H1 (cell line): ENCODE data around the gene ISL2.

Experiments
- CREB1 ChIP-seq: IDR thresholded peaks from 2 replicates; pipeline ENCODE4 v1.6.1; 2012; ENCODE audit warnings: inconsistent platforms
- EZH2 ChIP-seq: fragments of 200-600 bp; sonication (generic); IDR thresholded peaks from 2 replicates; pipeline ENCODE4 v1.7.1; 2012; ENCODE audit warnings: low read depth, mild to moderate bottlenecking, moderate library complexity, low read length, inconsistent platforms; ENCODE audit not compliant: severe bottlenecking
- NRF1 ChIP-seq: IDR thresholded peaks from 2 replicates; pipeline ENCODE4 v1.6.1; 2011; ENCODE audit warnings: mild to moderate bottlenecking, low read depth, low read length, improper control_type of control experiment
- PHF8 ChIP-seq: fragments of 200-600 bp; sonication (generic); conservative IDR thresholded peaks from 2 replicates; pipeline ENCODE4 v1.7.1; 2012; ENCODE audit warnings: low read depth, mild to moderate bottlenecking, inconsistent platforms, low read length, moderate library complexity
- RFX5 ChIP-seq: IDR thresholded peaks from 2 replicates; pipeline ENCODE4 v1.6.1; 2011; ENCODE audit warnings: low read depth, low read length, improper control_type of control experiment, borderline replicate concordance
- TBP ChIP-seq: IDR thresholded peaks from 2 replicates; pipeline ENCODE4 v1.6.1; 2011; ENCODE audit warnings: low read depth, low read length, improper control_type of control experiment
- TF ChIP-seq, protein P1 (sequence below): IDR thresholded peaks from 2 replicates; pipeline ENCODE4 v1.6.1; 2011; ENCODE audit warnings: low read depth, mild to moderate bottlenecking, low read length; ENCODE audit not compliant: insufficient read depth
- TF ChIP-seq, protein P2 (sequence below), 3 experiments: IDR thresholded peaks; 1 replicate in 2 of 3; 2 replicates in 1 of 3; pipeline versions ENCODE4 v1.5.1 to v1.6.1; 2011; ENCODE audit warnings: low read length in 3 of 3, mild to moderate bottlenecking in 3 of 3, inconsistent platforms in 2 of 3, low read depth in 1 of 3, moderate library complexity in 1 of 3; ENCODE audit not compliant: insufficient read depth in 1 of 3; ENCODE audit errors: control extremely low read depth in 1 of 3

DNA sequence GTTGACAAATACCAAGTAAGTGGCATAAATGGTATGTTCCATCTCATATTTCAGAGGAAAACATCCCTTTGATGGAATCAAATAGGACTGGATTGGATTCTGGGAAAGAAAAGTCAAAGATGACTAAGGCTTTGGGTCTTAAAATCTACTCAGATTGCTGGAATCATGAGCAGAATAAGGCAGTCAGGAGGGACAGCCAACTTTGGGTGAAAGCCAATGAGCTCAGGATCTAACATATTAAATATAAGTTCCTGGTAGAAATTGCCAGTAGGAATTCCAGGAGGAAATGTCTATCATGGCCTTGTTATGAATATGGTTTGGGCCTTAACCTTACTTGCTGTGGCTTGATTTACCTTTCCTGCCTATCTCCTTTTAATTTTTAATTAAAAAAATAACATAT is 55.3 kb downstream of the ISL2 start:
- TF ChIP-seq RFX5 (no peak), CREB1 (no peak), TBP (no peak), EZH2 (no peak), PHF8 (no peak), NRF1 (no peak)
- TF ChIP-seq, protein P1, sequence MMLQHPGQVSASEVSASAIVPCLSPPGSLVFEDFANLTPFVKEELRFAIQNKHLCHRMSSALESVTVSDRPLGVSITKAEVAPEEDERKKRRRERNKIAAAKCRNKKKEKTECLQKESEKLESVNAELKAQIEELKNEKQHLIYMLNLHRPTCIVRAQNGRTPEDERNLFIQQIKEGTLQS = no peak
- TF ChIP-seq, protein P2, sequence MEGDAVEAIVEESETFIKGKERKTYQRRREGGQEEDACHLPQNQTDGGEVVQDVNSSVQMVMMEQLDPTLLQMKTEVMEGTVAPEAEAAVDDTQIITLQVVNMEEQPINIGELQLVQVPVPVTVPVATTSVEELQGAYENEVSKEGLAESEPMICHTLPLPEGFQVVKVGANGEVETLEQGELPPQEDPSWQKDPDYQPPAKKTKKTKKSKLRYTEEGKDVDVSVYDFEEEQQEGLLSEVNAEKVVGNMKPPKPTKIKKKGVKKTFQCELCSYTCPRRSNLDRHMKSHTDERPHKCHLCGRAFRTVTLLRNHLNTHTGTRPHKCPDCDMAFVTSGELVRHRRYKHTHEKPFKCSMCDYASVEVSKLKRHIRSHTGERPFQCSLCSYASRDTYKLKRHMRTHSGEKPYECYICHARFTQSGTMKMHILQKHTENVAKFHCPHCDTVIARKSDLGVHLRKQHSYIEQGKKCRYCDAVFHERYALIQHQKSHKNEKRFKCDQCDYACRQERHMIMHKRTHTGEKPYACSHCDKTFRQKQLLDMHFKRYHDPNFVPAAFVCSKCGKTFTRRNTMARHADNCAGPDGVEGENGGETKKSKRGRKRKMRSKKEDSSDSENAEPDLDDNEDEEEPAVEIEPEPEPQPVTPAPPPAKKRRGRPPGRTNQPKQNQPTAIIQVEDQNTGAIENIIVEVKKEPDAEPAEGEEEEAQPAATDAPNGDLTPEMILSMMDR (IDR thresholded peaks at IDR 0.05; ENCODE audit: control extremely low read depth in 1 of 3, insufficient read depth in 1 of 3, low read depth in 1 of 3, low read length in 3 of 3) = no peak
